HG03280 (cell line): ENCODE data around the gene IL27RA.
A peak's percentile ranks its signal among the peaks of the same experiment; 100 is the strongest.
"Not testable (repeated sequence)": the region's sequence is repeated elsewhere in the genome, so short reads cannot be mapped to it uniquely, and the experiment has no call there.

Source experiments
- ATAC-seq: cut with Tn5 transposase; IDR thresholded peaks from one replicate; pipeline ENCODE4 v1.9.1; 2021; ENCODE audit warnings: mild to moderate bottlenecking, moderate library complexity; ENCODE audit not compliant: unreplicated experiment

IL27RA gene

GRCh38 chr19:14027856-14028450 lies 3.6 kb upstream of the IL27RA start, which contains the start of gene RLN3:
Gene RLN3, plus strand, starts transcription at chr19:14028148. Its CDS starts 57 bp downstream, at chr19:14028205.
- no peak for ATAC-seq

- no peak for ATAC-seq
Observed at GRCh38 chr19:14028901-14029300, 2.7 kb upstream of the IL27RA start.

DNA sequence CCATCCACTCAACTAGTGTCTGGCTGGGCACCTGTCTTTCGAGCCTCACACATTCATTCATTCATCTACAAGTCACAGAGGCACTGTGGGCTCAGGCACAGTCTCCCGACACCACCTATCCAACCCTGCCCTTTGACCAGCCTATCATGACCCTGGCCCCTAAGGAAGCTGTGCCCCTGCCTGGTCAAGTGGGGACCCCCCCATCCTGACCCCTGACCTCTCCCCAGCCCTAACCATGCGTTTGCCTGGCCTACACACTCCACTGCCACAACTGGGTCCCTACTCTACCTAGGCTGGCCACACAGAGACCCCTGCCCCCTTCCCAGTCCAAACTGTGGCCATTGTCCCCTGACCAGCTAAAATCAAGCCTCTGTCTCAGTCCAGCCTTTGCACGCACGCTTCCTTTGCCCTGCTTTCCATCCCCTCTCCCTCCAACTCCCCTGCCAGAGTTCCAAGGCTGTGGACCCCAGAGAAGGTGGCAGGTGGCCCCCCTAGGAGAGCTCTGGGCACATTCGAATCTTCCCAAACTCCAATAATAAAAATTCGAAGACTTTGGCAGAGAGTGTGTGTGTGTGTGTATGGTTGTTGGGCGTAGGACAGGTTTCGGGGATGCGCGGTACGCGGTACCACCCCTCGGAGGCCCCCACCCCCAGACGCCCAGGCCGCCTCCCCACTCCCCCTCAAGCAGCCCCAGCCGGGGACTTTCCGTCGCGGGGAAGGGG lies 404 bp upstream of the IL27RA start:
- ATAC-seq, result no peak

DNA sequence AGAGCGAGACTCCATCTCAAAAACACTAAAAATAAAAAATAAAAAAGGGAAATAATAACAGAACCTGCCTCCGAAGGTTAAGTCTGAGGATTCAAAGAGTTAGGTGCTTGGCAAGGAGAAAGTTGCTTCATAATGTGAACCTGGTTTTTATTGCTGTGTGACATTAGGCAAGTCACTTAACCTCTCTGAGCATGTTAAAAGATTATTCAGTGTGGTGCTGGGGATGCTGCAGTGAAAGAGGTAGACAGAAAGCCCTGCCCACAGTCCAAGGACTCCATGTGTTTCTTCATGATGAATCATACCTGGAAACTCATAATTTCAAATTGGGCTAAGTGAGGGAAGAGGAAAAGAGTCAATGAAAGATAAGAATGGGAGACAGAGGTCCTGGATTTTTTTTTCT lies 2.4 kb downstream of the IL27RA start:
- no peak for ATAC-seq

GRCh38 chr19:14035159-14035558 lies 3.6 kb downstream of the IL27RA start:
- not testable (repeated sequence) for ATAC-seq

DNA sequence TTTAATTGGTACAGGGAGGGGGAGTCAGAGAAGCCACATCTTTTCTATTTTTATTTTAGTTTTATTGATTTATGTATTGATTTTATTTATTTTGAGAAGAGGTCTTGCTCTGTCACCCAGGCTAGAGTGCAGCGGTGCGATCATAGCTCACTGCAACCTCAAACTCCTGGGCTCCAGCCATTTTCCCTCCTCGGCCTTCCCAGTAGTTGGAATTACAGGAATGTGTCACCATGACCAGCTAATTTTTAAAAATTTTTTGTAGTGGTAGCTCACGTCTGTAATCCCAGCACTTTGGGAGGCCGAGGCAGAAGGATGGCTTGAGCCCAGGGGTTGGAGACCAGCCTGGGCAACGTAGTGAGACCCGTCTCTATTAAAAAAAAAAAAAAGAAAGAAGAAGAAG lies 4.1 kb downstream of the IL27RA start:
- ATAC-seq, result no peak

DNA sequence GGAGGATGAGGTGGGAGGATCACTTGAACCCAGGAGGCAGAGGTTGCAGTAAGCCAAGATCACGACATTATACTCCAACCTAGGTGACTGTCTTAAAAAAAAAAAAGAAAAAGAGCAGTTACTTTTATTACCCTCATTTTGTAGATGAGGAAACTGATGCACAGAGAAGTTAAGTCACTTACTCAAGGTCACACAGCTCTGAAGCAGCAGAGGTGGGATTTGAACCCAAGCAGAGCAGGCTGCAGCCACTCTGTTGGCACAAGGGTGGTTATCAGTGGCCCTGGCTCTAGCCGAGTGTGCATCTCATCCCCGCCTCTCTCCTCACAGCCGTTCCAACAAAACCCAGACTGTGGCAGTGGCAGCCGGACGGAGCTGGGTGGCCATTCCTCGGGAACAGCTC lies 7.6 kb downstream of the IL27RA start:
- no peak for ATAC-seq

GRCh38 chr19:14042659-14043608 lies 11.4 kb downstream of the IL27RA start:
- ATAC-seq, result peak; percentile 82

DNA sequence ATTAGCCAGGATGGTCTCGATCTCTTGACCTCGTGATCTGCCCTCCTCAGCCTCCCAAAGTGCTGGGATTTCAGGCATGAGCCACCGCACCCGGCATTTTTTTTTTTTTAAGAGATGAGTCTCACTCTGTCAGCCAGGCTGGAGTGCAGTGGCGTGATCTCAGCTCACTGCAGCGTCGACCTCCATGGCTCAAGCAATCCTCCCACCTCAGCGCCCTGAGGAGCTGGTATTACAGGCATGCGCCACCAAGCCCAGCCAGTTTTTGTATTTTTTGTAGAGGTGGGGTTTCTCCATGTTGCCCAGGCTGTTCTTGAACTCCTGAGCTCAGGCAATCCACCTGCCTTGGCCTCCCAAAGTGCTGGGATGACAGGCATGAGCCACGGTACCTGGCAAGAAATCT lies 16.3 kb downstream of the IL27RA start:
- not testable (repeated sequence) for ATAC-seq

- no peak for ATAC-seq
Observed at GRCh38 chr19:14048443-14049153, 17.0 kb downstream of the IL27RA start.

- no peak for ATAC-seq
Observed at GRCh38 chr19:14050512-14050911, 18.9 kb downstream of the IL27RA start.

DNA sequence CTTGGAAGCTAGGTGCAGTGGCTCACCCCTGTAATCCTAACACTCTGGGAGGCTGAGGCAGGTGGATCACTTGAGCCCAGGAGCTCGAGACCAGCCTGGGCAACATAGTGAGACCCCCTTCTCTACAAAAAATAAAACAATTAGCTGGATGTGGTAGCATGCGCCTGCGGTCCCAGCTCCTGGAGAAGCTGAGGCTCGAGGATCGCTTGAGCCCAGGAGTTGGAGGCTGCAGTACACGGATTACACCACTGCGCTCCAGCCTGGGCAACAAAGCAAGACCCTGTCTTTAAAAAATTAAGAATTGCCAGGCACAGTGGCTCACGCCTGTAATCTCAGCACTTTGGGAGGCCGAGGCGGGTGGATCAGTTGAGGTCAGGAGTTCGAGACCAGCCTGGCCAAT lies 19.4 kb downstream of the IL27RA start:
- ATAC-seq, result not testable (repeated sequence)

GRCh38 chr19:14051980-14052379 lies 20.4 kb downstream of the IL27RA start:
- ATAC-seq, result no peak

GRCh38 chr19:14052470-14052869 lies 20.9 kb downstream of the IL27RA start:
- no peak for ATAC-seq

DNA sequence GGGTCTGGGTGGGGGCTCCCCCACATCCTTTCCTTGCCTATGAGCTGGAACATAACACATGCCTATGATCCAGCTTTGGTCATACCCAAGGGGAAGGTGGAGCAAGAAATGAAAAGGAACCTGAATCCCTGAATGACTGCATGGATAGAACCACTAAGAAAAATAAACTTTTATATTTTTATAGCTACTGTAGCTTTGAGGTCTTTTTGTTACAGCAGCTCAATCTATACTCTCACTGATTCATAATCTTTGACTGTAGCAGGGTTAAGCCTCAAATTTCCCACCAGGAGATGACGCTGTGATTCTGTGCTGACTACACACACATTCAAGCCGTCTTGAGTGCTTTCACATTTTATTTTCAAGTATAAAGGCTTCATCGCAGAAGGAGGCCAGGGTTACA lies 21.5 kb downstream of the IL27RA start:
- ATAC-seq, result no peak

DNA sequence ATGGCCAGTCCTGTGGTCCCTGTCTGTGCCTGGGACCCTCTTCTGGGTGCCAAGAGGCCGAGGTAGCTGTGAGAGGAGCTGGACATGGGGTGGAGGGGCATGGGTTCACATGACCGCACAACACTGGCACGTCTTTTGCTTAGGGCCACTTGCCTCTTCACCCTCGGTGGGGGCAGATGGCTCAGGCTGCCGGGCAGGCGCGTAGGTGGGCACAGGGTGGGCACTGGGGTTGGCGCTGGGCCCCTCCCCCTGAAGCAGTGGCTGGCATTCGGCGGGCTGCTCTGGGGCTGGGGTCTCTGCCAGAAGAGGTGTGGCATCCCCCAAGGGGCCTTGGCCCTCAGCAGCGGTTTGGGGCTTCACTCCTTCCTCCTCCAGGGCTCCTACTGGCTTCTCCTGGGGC lies 21.9 kb downstream of the IL27RA start:
- no peak for ATAC-seq

DNA sequence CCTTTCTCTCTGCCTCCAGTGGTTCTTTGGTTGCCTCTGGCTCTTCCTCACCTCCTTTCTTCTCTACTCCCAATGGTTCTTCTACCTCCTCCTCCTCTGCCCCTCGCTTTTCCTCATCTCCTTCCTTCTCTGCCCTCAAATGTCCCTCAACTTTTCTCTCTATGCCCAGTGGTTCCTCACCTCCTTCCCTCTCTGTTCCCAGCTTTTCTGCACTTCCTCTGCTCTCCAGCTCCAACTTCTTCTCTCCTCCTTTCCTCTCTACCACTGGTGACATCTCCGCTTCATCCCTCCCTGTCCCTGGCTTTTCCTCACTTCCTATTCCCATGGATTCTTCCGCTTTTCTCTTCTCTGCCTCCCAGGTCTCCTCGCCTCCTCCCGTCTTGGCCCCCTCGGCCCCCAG lies 22.5 kb downstream of the IL27RA start:
- ATAC-seq, result no peak

DNA sequence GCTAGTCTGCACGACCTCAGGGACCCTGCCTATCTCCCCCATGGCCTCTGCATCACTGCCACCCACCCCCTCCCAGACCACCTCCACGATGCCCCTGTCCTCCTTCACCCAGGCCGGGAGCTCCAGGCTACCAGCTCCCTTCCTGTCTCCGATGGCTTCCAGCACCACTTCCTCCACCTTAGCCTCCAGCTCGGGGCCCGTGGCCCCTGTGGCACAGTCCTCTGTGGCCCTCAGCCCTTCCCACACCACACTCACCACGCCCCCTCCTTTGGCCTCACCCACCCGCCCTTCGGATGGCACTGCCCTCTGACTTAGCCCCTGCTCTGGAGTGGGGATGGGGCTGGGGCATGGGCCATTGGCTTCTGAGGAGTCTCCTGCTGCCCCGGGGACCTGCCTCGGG lies 23.2 kb downstream of the IL27RA start:
- ATAC-seq, result no peak

- no peak for ATAC-seq
Observed at GRCh38 chr19:14055396-14055795, 23.8 kb downstream of the IL27RA start.

DNA sequence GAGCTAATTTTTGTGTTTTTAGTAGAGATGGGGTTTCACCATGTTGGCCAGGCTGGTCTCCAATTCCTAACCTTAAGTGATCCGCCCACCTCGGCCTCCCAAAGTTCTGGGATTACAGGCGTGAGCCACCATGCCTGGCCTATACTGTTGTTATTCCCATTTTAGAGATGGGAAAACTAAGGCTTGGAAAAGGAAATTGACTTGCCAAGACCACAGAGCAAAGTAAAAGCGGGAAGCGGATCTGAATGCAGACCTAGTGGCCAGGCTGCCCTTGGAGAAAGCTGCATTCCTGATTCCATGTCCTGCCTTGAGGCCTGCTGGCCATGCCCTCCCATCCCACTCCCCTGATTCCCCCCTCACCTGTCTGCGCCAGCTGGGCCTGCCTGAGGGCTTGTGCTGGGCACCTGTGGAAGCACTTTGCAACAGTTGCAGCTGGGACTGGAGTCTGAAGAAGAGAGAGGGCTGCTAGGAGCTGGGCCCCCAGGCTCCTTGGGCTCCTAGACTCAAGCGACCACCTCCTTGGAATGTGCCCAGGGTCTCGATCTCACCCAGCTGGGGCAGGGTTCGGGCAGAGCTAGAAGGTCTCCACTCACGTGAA lies 24.6 kb downstream of the IL27RA start:
- ATAC-seq, result no peak
